HepG2 (cell line): ENCODE results near the gene ACTL8. TPM values are rescaled to one million over a fixed set of nuclear protein-coding genes. Genes with fewer than 3 reads are reported as not detected.

ENCODE experiments used
- ATAC-seq: fragments of 200-7000 bp; cut with Tn5 transposase; 3 replicates; pipeline ENCODE4 v1.9.1; 2020; ENCODE audit warnings: mild to moderate bottlenecking, moderate library complexity
- BruUV-seq: library from RNA; stranded (reverse); fragments of 400-500 nt; replicated peaks from 2 replicates; lab custom pipeline; 2021; lab: Mats Ljungman, UMichigan
- CTCF ChIA-PET: fragments of 300-600 bp; formaldehyde crosslinking; extraction: SDS; loops from one replicate; lab custom pipeline; 2021; ENCODE audit warnings: low total read pairs, inconsistent platforms, low intra/inter-chr PET ratio; lab: Yijun Ruan, JAX
- POLR2A ChIA-PET: fragments of 350-600 bp; sonication (Branson Sonifier 250); formaldehyde crosslinking; loops from one replicate; lab custom pipeline; 2020; ENCODE audit warnings: antibody characterized with exemption, inconsistent platforms; lab: Yijun Ruan, JAX
- DNase-seq: peaks from one replicate; pipeline ENCODE4 v3.0.0-alpha.2; 2015; ENCODE audit warnings: low spot score
- FAIRE-seq: peaks from 3 replicates; lab custom pipeline; 2011; peaks lifted over from hg19 to GRCh38; lab: Jason Lieb, UNC
- H2AFZ ChIP-seq: one replicate; pipeline ENCODE4 v1.6.1; 2011; ENCODE audit warnings: low read length, inconsistent platforms
- H3K27ac ChIP-seq: fragments of 300-600 bp; 3 replicates; pipeline ENCODE4 v1.8.0; 2011; ENCODE audit warnings: mixed run types, mild to moderate bottlenecking, mixed read lengths, low read length, inconsistent platforms; ENCODE audit not compliant: insufficient read depth; ENCODE audit errors: extremely low read length
- H3K27me3 ChIP-seq, 2 experiments: fragments of 200-600 bp in 1 of 2; 2 replicates in 1 of 2; 3 replicates in 1 of 2; pipeline versions ENCODE4 v1.6.0 to v1.8.0; 2011; ENCODE audit warnings: low read length in 2 of 2, mild to moderate bottlenecking in 2 of 2, moderate library complexity in 2 of 2, inconsistent platforms in 1 of 2; ENCODE audit not compliant: insufficient read depth in 2 of 2, control insufficient read depth in 1 of 2
- H3K36me3 ChIP-seq, 2 experiments: fragments of 200-600 bp in 1 of 2; replicated peaks in 1 of 2; 2 replicates in 1 of 2; 3 replicates in 1 of 2; pipeline versions ENCODE4 v1.5.1 to v1.8.0; 2011; ENCODE audit warnings: low read length in 2 of 2, inconsistent platforms in 1 of 2; ENCODE audit not compliant: insufficient read depth in 2 of 2, control insufficient read depth in 1 of 2
- H3K4me1 ChIP-seq: 2 replicates; pipeline ENCODE4 v1.5.1; 2012; ENCODE audit warnings: low read length, inconsistent platforms; ENCODE audit not compliant: insufficient read depth
- H3K4me2 ChIP-seq: 2 replicates; pipeline ENCODE4 v1.6.0; 2011; ENCODE audit warnings: low read depth, low read length, inconsistent platforms
- H3K4me3 ChIP-seq, 3 experiments: fragments of 200-600 bp in 1 of 3; sonication (generic), shearing (Covaris generic) in 1 of 3; replicated peaks in 1 of 3; 2 replicates each; pipeline ENCODE4 v1.5.1; 2011 to 2016; ENCODE audit warnings: low read length in 3 of 3, inconsistent platforms in 2 of 3, low read depth in 2 of 3, mild to moderate bottlenecking in 2 of 3, control low read depth in 1 of 3, mixed read lengths in 1 of 3; ENCODE audit not compliant: insufficient read depth in 1 of 3
- H3K79me2 ChIP-seq: one replicate; pipeline ENCODE4 v1.6.1; 2011; ENCODE audit warnings: low read length, inconsistent platforms; ENCODE audit not compliant: insufficient read depth
- H3K9ac ChIP-seq: 2 replicates; pipeline ENCODE4 v1.6.0; 2011; ENCODE audit warnings: mild to moderate bottlenecking, low read depth, low read length, inconsistent platforms; ENCODE audit not compliant: insufficient read depth
- H3K9me3 ChIP-seq: 2 replicates; pipeline ENCODE4 v1.5.1; 2012; ENCODE audit warnings: mild to moderate bottlenecking, low read length
- H4K20me1 ChIP-seq: 2 replicates; pipeline ENCODE4 v1.6.0; 2011; ENCODE audit warnings: inconsistent platforms, mild to moderate bottlenecking, low read length, moderate library complexity; ENCODE audit not compliant: insufficient read depth
- AFF4 ChIP-seq: sonication (generic); formaldehyde crosslinking; IDR thresholded peaks from 2 replicates; pipeline ENCODE4 v1.4.0; 2020; ENCODE audit warnings: missing genetic modification reagents
- ARHGAP35 ChIP-seq: sonication (generic); formaldehyde crosslinking; IDR thresholded peaks from 2 replicates; pipeline ENCODE4 v1.9.0; 2022; ENCODE audit warnings: mild to moderate bottlenecking, inconsistent platforms, moderate library complexity, missing genetic modification reagents, borderline replicate concordance
- HOXA5 ChIP-seq: sonication (generic); formaldehyde crosslinking; IDR thresholded peaks from 2 replicates; pipeline ENCODE4 v1.4.0; 2020; ENCODE audit warnings: missing genetic modification reagents
- MTA1 ChIP-seq: sonication (generic); formaldehyde crosslinking; IDR thresholded peaks from 2 replicates; pipeline ENCODE4 v1.4.0; 2020; ENCODE audit warnings: missing genetic modification reagents, mild to moderate bottlenecking, borderline replicate concordance
- MTF1 ChIP-seq: sonication (generic); formaldehyde crosslinking; IDR thresholded peaks from 2 replicates; pipeline ENCODE4 v1.5.0; 2020; ENCODE audit warnings: missing genetic modification reagents
- NFATC3 ChIP-seq: sonication (generic); formaldehyde crosslinking; IDR thresholded peaks from 2 replicates; pipeline ENCODE4 v1.5.1; 2020; ENCODE audit warnings: mild to moderate bottlenecking, missing genetic modification reagents
- POLR2AphosphoS2 ChIP-seq: IDR thresholded peaks from 2 replicates; pipeline ENCODE4 v1.6.1; 2011; ENCODE audit warnings: low read depth, low read length, improper control_type of control experiment
- THAP11 ChIP-seq: IDR thresholded peaks from 2 replicates; pipeline ENCODE4 v1.6.1; 2016; ENCODE audit warnings: missing biosample characterization, missing genetic modification reagents
- ZBTB4 ChIP-seq: sonication (generic); formaldehyde crosslinking; IDR thresholded peaks from 2 replicates; pipeline ENCODE4 v1.4.0; 2020; ENCODE audit warnings: missing genetic modification reagents, mild to moderate bottlenecking, borderline replicate concordance
- ZNF207 ChIP-seq: fragments of 450-650 bp; IDR thresholded peaks from 2 replicates; pipeline ENCODE4 v1.6.1; 2016; ENCODE audit warnings: antibody characterized with exemption, borderline replicate concordance
- ZSCAN22 ChIP-seq: sonication (generic); formaldehyde crosslinking; IDR thresholded peaks from 2 replicates; pipeline ENCODE4 v1.4.0; 2020; ENCODE audit warnings: mild to moderate bottlenecking, missing genetic modification reagents
- WGBS: methylation state at CpG from one replicate; pipeline ENCODE4 v1.1.6; 2017; ENCODE audit warnings: low lambda C conversion rate; 5-methylcytosine and 5-hydroxymethylcytosine counted together
- in situ Hi-C: cut with HindIII; loops from 2 replicates; pipeline ENCODE4 v1.10.0; 2017; ENCODE audit warnings: low pct_unique_long_range_greater_than_20kb; ENCODE audit not compliant: extremely low pct_ligation_motif_present
- intact Hi-C: fragments of 100-400 bp; cut with micrococcal nuclease; formaldehyde crosslinking; loops from one replicate; pipeline ENCODE4 v1.10.0; 2022; ENCODE audit not compliant: unreplicated experiment
- polyA plus RNA-seq, 8 experiments: library from polyadenylated mRNA; depleted of rRNA in 3 of 8; stranded (reverse) in 7 of 8; unstranded in 1 of 8; fragments of >200 nt; fragmentation: Illumina TruSeq in 4 of 8; extraction: Trizol in 4 of 8; gene quantifications; 2 replicates each; pipeline versions ENCODE4 v1.2.1 to v1.2.3, GENCODE V29; 2011 to 2016; ENCODE audit warnings: low read depth in 4 of 8, missing spikeins in 1 of 8, mixed read lengths in 1 of 8; ENCODE audit not compliant: insufficient read depth in 1 of 8
- total RNA-seq, 5 experiments: library from RNA; depleted of rRNA; stranded (reverse); fragments of >200 nt; fragmentation: Illumina TruSeq; extraction: Trizol; gene quantifications; 2 replicates each; pipeline ENCODE4 v1.2.3, GENCODE V29; 2016; ENCODE audit warnings: low read depth in 1 of 5
- TF ChIP-seq, protein P1 (sequence below): sonication (generic); formaldehyde crosslinking; IDR thresholded peaks from 2 replicates; pipeline ENCODE4 v1.4.0; 2020; ENCODE audit warnings: missing genetic modification reagents

Gene ACTL8
- total and polyA plus RNA-seq, 2 of the 13 experiments (the other 11 are each of a cell fraction or from before 2014, with no cell fraction given): 0.09 to 0.64 TPM

- ATAC-seq (no peak), FAIRE-seq (no peak), DNase-seq (no peak)
- no peak overlapping the region for H3K4me2 ChIP-seq
- in situ Hi-C loops: no loop called here
- ChIA-PET CTCF (no interaction called here), POLR2A (no interaction called here)
- H2AFZ ChIP-seq: no peak overlapping the region
- no peaks in the 10 kb centered on the region for H4K20me1 ChIP-seq
- 37% methylated on average over 10 of the region's 11 CpGs for WGBS
- H3K4me1 ChIP-seq: peaks cover 33% of the 10 kb centered on the region
- BruUV-seq: no TSS peak
- H3K36me3 ChIP-seq: no peaks in the 10 kb centered on the region
- TF ChIP-seq MTF1 (CRISPR knock-in tag) (no peak), THAP11 (CRISPR knock-in tag) (no peak), ZNF207 (no peak), ARHGAP35 (CRISPR knock-in tag) (no peak), HOXA5 (no peak), NFATC3 (no peak), MTA1 (CRISPR knock-in tag) (no peak), ZSCAN22 (CRISPR knock-in tag) (no peak), POLR2AphosphoS2 (no peak), ZBTB4 (CRISPR knock-in tag) (no peak), AFF4 (CRISPR knock-in tag) (no peak)
- TF ChIP-seq, protein P1, sequence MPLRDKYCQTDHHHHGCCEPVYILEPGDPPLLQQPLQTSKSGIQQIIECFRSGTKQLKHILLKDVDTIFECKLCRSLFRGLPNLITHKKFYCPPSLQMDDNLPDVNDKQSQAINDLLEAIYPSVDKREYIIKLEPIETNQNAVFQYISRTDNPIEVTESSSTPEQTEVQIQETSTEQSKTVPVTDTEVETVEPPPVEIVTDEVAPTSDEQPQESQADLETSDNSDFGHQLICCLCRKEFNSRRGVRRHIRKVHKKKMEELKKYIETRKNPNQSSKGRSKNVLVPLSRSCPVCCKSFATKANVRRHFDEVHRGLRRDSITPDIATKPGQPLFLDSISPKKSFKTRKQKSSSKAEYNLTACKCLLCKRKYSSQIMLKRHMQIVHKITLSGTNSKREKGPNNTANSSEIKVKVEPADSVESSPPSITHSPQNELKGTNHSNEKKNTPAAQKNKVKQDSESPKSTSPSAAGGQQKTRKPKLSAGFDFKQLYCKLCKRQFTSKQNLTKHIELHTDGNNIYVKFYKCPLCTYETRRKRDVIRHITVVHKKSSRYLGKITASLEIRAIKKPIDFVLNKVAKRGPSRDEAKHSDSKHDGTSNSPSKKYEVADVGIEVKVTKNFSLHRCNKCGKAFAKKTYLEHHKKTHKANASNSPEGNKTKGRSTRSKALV (CRISPR knock-in tag): no peak
- H3K27me3 ChIP-seq: peaks cover 0 to 26% of the 10 kb centered on the region in 2 experiments
- H3K9ac ChIP-seq: no peak overlapping the region
- H3K27ac ChIP-seq: no peak overlapping the region
- H3K79me2 ChIP-seq: no peaks in the 10 kb centered on the region
- no peak overlapping the region for H3K4me3 ChIP-seq
- no peaks in the 10 kb centered on the region for H3K9me3 ChIP-seq
- intact Hi-C loops: no loop called here
These were observed 98.3 kb downstream of the ACTL8 start for GRCh38 chr1:17853241-17853935.
